Lung (tissue), 12 donors: ENCODE data around the gene VPS37B. TPM values are rescaled to one million over a fixed set of nuclear protein-coding genes. Genes with fewer than 3 reads are reported as not detected.

ENCODE experiments used
- ATAC-seq: fragments of 200-7000 bp; cut with Tn5 transposase; one replicate; pipeline ENCODE4 v1.9.1; 2020; ENCODE audit warnings: moderate number of reproducible peaks; ENCODE audit not compliant: insufficient read depth, low FRiP score
- DNase-seq, 3 donors: peaks; one replicate each; pipeline ENCODE4 v3.0.0-alpha.2; 2013 to 2017
- H3K27ac ChIP-seq, 2 donors: one replicate each; pipeline ENCODE4 v1.5.1; 2013; ENCODE audit warnings: mild to moderate bottlenecking in 2 of 2, moderate library complexity in 2 of 2, control low read depth in 1 of 2, inconsistent platforms in 1 of 2, low read depth in 1 of 2, low read length in 1 of 2
- H3K27me3 ChIP-seq, 3 donors: one replicate each; pipeline ENCODE4 v1.5.1; 2013; ENCODE audit warnings: low read length in 2 of 3; ENCODE audit not compliant: control insufficient read depth in 3 of 3, insufficient read depth in 3 of 3
- H3K36me3 ChIP-seq, 4 donors: one replicate each; pipeline ENCODE4 v1.5.1; 2013; ENCODE audit warnings: low read length in 4 of 4, mild to moderate bottlenecking in 1 of 4, moderate library complexity in 1 of 4; ENCODE audit not compliant: control insufficient read depth in 4 of 4, insufficient read depth in 4 of 4
- H3K4me1 ChIP-seq, 5 donors: one replicate each; pipeline ENCODE4 v1.5.1; 2013; ENCODE audit warnings: low read length in 5 of 5, mild to moderate bottlenecking in 2 of 5, moderate library complexity in 1 of 5; ENCODE audit not compliant: control insufficient read depth in 5 of 5, insufficient read depth in 5 of 5
- H3K4me3 ChIP-seq: one replicate; pipeline ENCODE4 v1.5.1; 2013; ENCODE audit warnings: mild to moderate bottlenecking, control low read depth, moderate library complexity
- H3K9ac ChIP-seq, 2 donors: one replicate each; pipeline ENCODE4 v1.5.1; 2013; ENCODE audit warnings: low read length in 2 of 2, control low read depth in 1 of 2; ENCODE audit not compliant: insufficient read depth in 1 of 2
- H3K9me3 ChIP-seq, 4 donors: one replicate each; pipeline ENCODE4 v1.5.1; 2013; ENCODE audit warnings: low read length in 3 of 4, mild to moderate bottlenecking in 1 of 4, moderate library complexity in 1 of 4; ENCODE audit not compliant: control insufficient read depth in 4 of 4, insufficient read depth in 3 of 4
- WGBS, 2 donors: extraction: QIAGEN DNeasy Blood & Tissue Kit; methylation state at CpG; one replicate each; pipeline ENCODE4 v1.1.7; 2013; 5-methylcytosine and 5-hydroxymethylcytosine counted together
- polyA plus RNA-seq, 2 donors: library from polyadenylated mRNA; stranded (reverse); fragments of 200-250 nt; gene quantifications; one replicate each; pipeline ENCODE4 v1.2.1, GENCODE V29; 2013
- total RNA-seq, 2 donors: library from RNA; depleted of rRNA in 1 of 2; stranded (reverse); fragments of >200 nt in 1 of 2; gene quantifications; one replicate each; pipeline ENCODE4 v1.2.1, GENCODE V29; 2014 to 2021
- TF ChIP-seq, protein P1 (sequence below): IDR thresholded peaks from 2 replicates; pipeline ENCODE4 v1.5.1; 2012; ENCODE audit warnings: mild to moderate bottlenecking; ENCODE audit errors: control extremely low read depth, extremely low read depth
- donor health status: control.
- donor health status: control.
- donor health status: Bipolar disorder and iron deficiency.
- donor health status: healthy.
- donor health status: DM: yes; HTN: yes; CAD: no.

The VPS37B gene
- total and polyA plus RNA-seq, 4 donors, result 31.0 to 44.1 (median 42.3) TPM

DNA sequence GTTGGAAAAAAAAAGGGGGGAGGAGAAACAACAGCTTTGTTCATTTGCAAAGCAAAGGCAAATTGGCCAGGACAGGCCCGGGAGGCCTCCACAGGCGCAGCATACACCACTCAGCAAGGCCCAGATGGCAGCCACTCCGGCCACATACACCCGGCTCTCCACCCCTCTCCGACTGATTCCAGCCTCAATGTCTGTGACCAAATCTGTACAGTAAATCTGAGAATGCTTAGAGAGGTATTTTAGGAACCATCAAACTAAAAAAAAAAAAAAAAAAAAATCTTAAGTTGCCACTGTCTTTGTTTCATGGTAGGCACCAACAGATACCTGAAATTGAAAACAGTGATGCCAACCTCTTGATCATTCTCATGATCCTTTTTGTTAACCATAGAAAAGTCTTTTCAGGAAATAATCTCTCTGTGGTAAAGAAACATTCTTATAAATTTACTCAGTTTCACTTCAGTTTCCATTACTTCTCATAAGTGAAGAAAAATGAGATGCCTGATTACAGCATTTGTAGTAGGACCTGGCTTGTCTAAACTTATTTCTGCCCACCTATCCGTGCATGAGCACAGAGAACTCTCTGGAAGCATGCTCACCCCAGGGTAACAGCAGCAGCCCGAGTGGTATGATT lies 20.2 kb downstream of the VPS37B start:
- no peak overlapping the region for H3K27ac ChIP-seq
- no peak overlapping the region for H3K9ac ChIP-seq
- WGBS, 2 donors, result 72 to 76% methylated on average over 7 of the region's 7 CpGs
- ATAC-seq, result no peak
- no peak overlapping the region for H3K4me3 ChIP-seq
- H3K9me3 ChIP-seq, result no peaks in the 10 kb centered on the region
- peaks cover 0 to 8% (median 0%) of the 10 kb centered on the region in 4 donors for H3K36me3 ChIP-seq
- H3K4me1 ChIP-seq, result peaks cover 24 to 45% (median 37%) of the 10 kb centered on the region in 5 donors
- H3K27me3 ChIP-seq, result no peaks in the 10 kb centered on the region
- DNase-seq, result peak in 1 of 3 donors; percentile 12
- TF ChIP-seq, protein P1, sequence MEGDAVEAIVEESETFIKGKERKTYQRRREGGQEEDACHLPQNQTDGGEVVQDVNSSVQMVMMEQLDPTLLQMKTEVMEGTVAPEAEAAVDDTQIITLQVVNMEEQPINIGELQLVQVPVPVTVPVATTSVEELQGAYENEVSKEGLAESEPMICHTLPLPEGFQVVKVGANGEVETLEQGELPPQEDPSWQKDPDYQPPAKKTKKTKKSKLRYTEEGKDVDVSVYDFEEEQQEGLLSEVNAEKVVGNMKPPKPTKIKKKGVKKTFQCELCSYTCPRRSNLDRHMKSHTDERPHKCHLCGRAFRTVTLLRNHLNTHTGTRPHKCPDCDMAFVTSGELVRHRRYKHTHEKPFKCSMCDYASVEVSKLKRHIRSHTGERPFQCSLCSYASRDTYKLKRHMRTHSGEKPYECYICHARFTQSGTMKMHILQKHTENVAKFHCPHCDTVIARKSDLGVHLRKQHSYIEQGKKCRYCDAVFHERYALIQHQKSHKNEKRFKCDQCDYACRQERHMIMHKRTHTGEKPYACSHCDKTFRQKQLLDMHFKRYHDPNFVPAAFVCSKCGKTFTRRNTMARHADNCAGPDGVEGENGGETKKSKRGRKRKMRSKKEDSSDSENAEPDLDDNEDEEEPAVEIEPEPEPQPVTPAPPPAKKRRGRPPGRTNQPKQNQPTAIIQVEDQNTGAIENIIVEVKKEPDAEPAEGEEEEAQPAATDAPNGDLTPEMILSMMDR, result no peak

DNA sequence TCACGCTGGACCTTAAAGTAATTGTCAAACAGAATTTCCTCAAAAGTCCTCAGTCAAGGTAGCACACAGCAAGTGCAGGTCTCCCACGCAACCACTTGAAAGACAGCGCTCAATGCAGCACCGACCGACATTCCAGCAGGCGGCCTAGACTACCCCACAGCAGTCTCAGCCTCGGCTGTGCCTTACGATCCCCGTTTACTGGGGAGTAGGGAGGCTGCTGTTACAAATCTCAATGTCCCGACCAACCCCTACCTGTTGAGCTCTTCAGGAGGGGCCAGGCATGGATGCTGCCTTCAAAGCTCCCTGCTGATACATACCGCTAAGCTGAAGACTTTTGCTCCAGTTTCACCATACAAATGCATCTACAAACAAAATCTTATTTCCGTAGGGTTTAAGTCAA lies 21.8 kb downstream of the VPS37B start:
- H3K4me1 ChIP-seq, result peaks cover 24 to 42% (median 37%) of the 10 kb centered on the region in 5 donors
- no peak overlapping the region for H3K9ac ChIP-seq
- no peaks in the 10 kb centered on the region for H3K9me3 ChIP-seq
- peak overlapping the region in 1 of 2 donors; percentile 38 for H3K27ac ChIP-seq
- TF ChIP-seq, protein P1, result no peak
- ATAC-seq (no peak), DNase-seq (peak in 1 of 3 donors; percentile 43)
- H3K4me3 ChIP-seq, result no peak overlapping the region
- peaks cover 0 to 16% (median 9%) of the 10 kb centered on the region in 4 donors for H3K36me3 ChIP-seq
- H3K27me3 ChIP-seq, result no peaks in the 10 kb centered on the region
- WGBS, 2 donors, result 80 to 90% methylated on average over 12 of the region's 12 CpGs

DNA sequence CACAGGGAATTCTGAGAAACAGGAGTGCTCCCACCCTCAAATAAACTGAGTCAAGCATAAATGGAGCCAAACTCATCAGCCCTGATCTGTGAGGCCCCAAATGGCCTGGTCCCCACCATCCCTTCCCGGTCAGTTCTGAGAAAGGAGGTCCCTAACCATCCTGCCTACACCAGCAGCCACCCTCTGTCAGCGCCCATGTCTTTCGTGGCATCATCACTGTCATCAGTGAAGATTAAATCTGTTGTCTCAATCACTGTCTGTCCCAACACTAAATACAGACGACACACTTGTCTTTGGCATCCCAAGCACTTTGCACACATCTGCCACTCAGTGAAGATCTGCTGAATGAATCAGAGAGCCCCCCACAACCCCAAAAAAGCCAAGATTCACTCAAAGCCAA lies 22.4 kb downstream of the VPS37B start:
- ATAC-seq (no peak), DNase-seq (peak in 1 of 3 donors; percentile 3)
- H3K4me3 ChIP-seq, result no peak overlapping the region
- H3K9me3 ChIP-seq, result no peaks in the 10 kb centered on the region
- TF ChIP-seq, protein P1, result no peak
- H3K27ac ChIP-seq, result peak overlapping the region in 1 of 2 donors; percentile 84
- H3K27me3 ChIP-seq, result no peaks in the 10 kb centered on the region
- peaks cover 24 to 42% (median 37%) of the 10 kb centered on the region in 5 donors for H3K4me1 ChIP-seq
- H3K36me3 ChIP-seq, result peaks cover 0 to 20% (median 14%) of the 10 kb centered on the region in 4 donors
- no peak overlapping the region for H3K9ac ChIP-seq
- 77 to 87% methylated on average over 4 of the region's 4 CpGs for WGBS, 2 donors
